Endothelial cell of umbilical vein (primary cell): ENCODE data around the gene ANKIB1. TPM values are rescaled to one million over a fixed set of nuclear protein-coding genes. Genes with fewer than 3 reads are reported as not detected.

Source experiments
- BruUV-seq: library from RNA; stranded (reverse); fragments of 400-500 nt; replicated peaks from 2 replicates; lab custom pipeline; 2021; lab: Mats Ljungman, UMichigan
- CTCF ChIA-PET: fragments of 300-600, 350-600 bp; sonication (Branson Sonifier 250); formaldehyde crosslinking; loops from one replicate; lab custom pipeline; 2021; ENCODE audit warnings: antibody characterized with exemption, inconsistent platforms; lab: Charles Lee
- POLR2A ChIA-PET: fragments of 300-600, 350-600 bp; sonication (Branson Sonifier 250); formaldehyde crosslinking; loops from one replicate; lab custom pipeline; 2021; ENCODE audit warnings: antibody characterized with exemption, inconsistent platforms; lab: Charles Lee
- DNase-seq: peaks from one replicate; pipeline ENCODE4 v3.0.0-alpha.2; 2011; ENCODE audit warnings: low read depth, low spot score
- FAIRE-seq: peaks from 2 replicates; lab custom pipeline; 2011; peaks lifted over from hg19 to GRCh38; lab: Jason Lieb, UNC
- H2AFZ ChIP-seq: 2 replicates; pipeline ENCODE4 v1.6.0; 2012; ENCODE audit warnings: low read depth, low read length, control low read depth, inconsistent platforms
- H3K27ac ChIP-seq: 2 replicates; pipeline ENCODE4 v1.5.1; 2011; ENCODE audit warnings: low read depth, mild to moderate bottlenecking, control low read depth, low read length, moderate library complexity; ENCODE audit not compliant: insufficient read depth
- H3K27me3 ChIP-seq, 2 experiments: 2 replicates each; pipeline versions ENCODE4 v1.6.0 to v1.6.1; 2011; ENCODE audit warnings: low read length in 2 of 2, mixed read lengths in 1 of 2; ENCODE audit not compliant: control insufficient read depth in 2 of 2, insufficient read depth in 2 of 2
- H3K36me3 ChIP-seq, 2 experiments: 2 replicates in 1 of 2; 3 replicates in 1 of 2; pipeline ENCODE4 v1.5.1; 2011; ENCODE audit warnings: low read length in 2 of 2, mild to moderate bottlenecking in 1 of 2, moderate library complexity in 1 of 2; ENCODE audit not compliant: control insufficient read depth in 2 of 2, insufficient read depth in 2 of 2; ENCODE audit errors: extremely low read depth in 1 of 2
- H3K4me1 ChIP-seq: 3 replicates; pipeline ENCODE4 v1.5.1; 2011; ENCODE audit warnings: mild to moderate bottlenecking, low read length; ENCODE audit not compliant: control insufficient read depth, insufficient read depth; ENCODE audit errors: extremely low read depth
- H3K4me2 ChIP-seq: 2 replicates; pipeline ENCODE4 v1.6.1; 2011; ENCODE audit warnings: low read length, control low read depth, mixed read lengths; ENCODE audit not compliant: insufficient read depth
- H3K4me3 ChIP-seq, 3 experiments: fragments of 200-600 bp in 1 of 3; sonication (generic), shearing (Covaris generic) in 1 of 3; replicated peaks in 1 of 3; 2 replicates each; pipeline ENCODE4 v1.5.1; 2011 to 2016; ENCODE audit warnings: control low read depth in 3 of 3, low read length in 3 of 3, mild to moderate bottlenecking in 2 of 3, inconsistent platforms in 1 of 3, low read depth in 1 of 3, moderate library complexity in 1 of 3; ENCODE audit not compliant: insufficient read depth in 1 of 3
- H3K79me2 ChIP-seq: 2 replicates; pipeline ENCODE4 v1.6.0; 2012; ENCODE audit warnings: low read length, inconsistent platforms; ENCODE audit not compliant: control insufficient read depth, insufficient read depth
- H3K9ac ChIP-seq: replicated peaks from 2 replicates; pipeline ENCODE3; 2011; ENCODE audit warnings: low read length, control low read depth; ENCODE audit not compliant: insufficient read depth; ENCODE audit errors: extremely low read depth
- H3K9me1 ChIP-seq: replicated peaks from 3 replicates; pipeline ENCODE4 v1.6.0; 2011; ENCODE audit warnings: mild to moderate bottlenecking, low read length; ENCODE audit not compliant: control insufficient read depth, insufficient read depth; ENCODE audit errors: extremely low read depth
- H3K9me3 ChIP-seq: replicated peaks from 2 replicates; pipeline ENCODE4 v1.5.1; 2012; ENCODE audit warnings: low read length, inconsistent platforms; ENCODE audit not compliant: control insufficient read depth, insufficient read depth
- H4K20me1 ChIP-seq: replicated peaks from 2 replicates; pipeline ENCODE3; 2011; ENCODE audit warnings: mild to moderate bottlenecking, low read length; ENCODE audit not compliant: control insufficient read depth, insufficient read depth; ENCODE audit errors: extremely low read depth
- EZH2 ChIP-seq: IDR thresholded peaks from 2 replicates; pipeline ENCODE4 v1.6.1; 2012; ENCODE audit warnings: borderline replicate concordance, low read depth, mild to moderate bottlenecking, moderate library complexity, low read length, inconsistent platforms; ENCODE audit not compliant: severe bottlenecking
- GATA2 ChIP-seq: IDR thresholded peaks from 2 replicates; pipeline ENCODE4 v1.7.0; 2011; ENCODE audit warnings: low read depth, mild to moderate bottlenecking, moderate library complexity, mixed read lengths, low read length; ENCODE audit not compliant: insufficient read length, insufficient read depth
- JUN ChIP-seq: IDR thresholded peaks from 2 replicates; pipeline ENCODE4 v1.6.1; 2011; ENCODE audit warnings: borderline replicate concordance, low read depth; ENCODE audit not compliant: insufficient read length, insufficient read depth
- POLR2AphosphoS5 ChIP-seq: IDR thresholded peaks from 2 replicates; pipeline ENCODE4 v1.6.1; 2012; ENCODE audit warnings: low read depth, mild to moderate bottlenecking, control low read depth, low read length, moderate library complexity; ENCODE audit not compliant: insufficient read depth
- dilution Hi-C: fragments of 300-500 bp; cut with MboI; formaldehyde crosslinking; loops from one replicate; pipeline ENCODE4 v1.15.0; 2019; ENCODE audit warnings: low sequenced_read_pairs; ENCODE audit not compliant: extremely low pct_ligation_motif_present
- intact Hi-C: fragments of 100-400 bp; cut with micrococcal nuclease; formaldehyde crosslinking; loops from one replicate; pipeline ENCODE4 v1.10.0; 2022
- polyA plus RNA-seq, 4 experiments: library from polyadenylated mRNA; depleted of rRNA in 3 of 4; stranded (reverse) in 3 of 4; unstranded in 1 of 4; fragments of >200 nt; gene quantifications; 2 replicates each; pipeline versions ENCODE4 v1.2.1 to v1.2.3, GENCODE V29; 2011 to 2012; ENCODE audit warnings: missing spikeins in 1 of 4
- total RNA-seq: library from RNA; stranded (reverse); gene quantifications from 2 replicates; pipeline ENCODE4 v1.2.3, GENCODE V29; 2021
- TF ChIP-seq, protein P1 (sequence below), 2 donors: IDR thresholded peaks; 1 replicate in 1 of 2; 2 replicates in 1 of 2; pipeline ENCODE4 v1.5.1; 2011; ENCODE audit warnings: low read length in 2 of 2, mild to moderate bottlenecking in 2 of 2, moderate library complexity in 2 of 2, control low read depth in 1 of 2, inconsistent platforms in 1 of 2, low read depth in 1 of 2; ENCODE audit not compliant: insufficient read depth in 1 of 2; ENCODE audit errors: extremely low read depth in 1 of 2
- TF ChIP-seq, protein P2 (sequence below): IDR thresholded peaks from 2 replicates; pipeline ENCODE4 v1.6.1; 2011; ENCODE audit not compliant: insufficient read depth, insufficient read length

ANKIB1 gene
- total and polyA plus RNA-seq, 2 donors (not counting 3 experiments of a cell fraction or from before 2014, with no cell fraction given): 16.9 to 56.5 TPM

DNA sequence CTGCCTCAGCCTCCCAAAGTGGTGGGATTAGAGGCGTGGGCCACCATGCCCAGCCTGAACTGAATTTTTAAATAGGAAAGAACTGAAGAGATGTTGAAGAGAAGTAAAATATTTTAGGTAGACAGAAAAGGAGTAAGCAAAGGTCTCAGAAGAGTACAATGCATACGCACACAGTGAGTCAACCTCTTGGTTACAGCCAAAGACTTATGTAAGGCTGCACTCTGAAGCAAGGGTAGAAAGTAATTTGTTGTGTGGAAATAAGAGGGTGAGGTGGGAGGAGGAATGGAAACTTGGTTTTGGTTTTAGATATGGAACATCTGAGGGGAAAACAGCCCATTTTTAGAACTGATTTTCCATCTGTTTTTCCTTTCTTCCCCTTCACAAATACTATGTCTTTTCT lies 17.7 kb upstream of the ANKIB1 start:
- Histone ChIP-seq H3K4me2 (no peak overlapping the region), H3K4me1 (no peaks in the 10 kb centered on the region), H3K36me3 (peaks cover 2 to 4% of the 10 kb centered on the region in 2 experiments), H3K79me2 (no peaks in the 10 kb centered on the region), H3K9ac (no peak overlapping the region), H3K4me3 (no peak overlapping the region), H3K9me3 (no peaks in the 10 kb centered on the region), H3K27me3 (no peaks in the 10 kb centered on the region), H2AFZ (no peak overlapping the region), H4K20me1 (no peaks in the 10 kb centered on the region), H3K27ac (no peak overlapping the region), H3K9me1 (no peaks in the 10 kb centered on the region)
- POLR2A ChIA-PET: no interaction called here
- TF ChIP-seq, protein P1, sequence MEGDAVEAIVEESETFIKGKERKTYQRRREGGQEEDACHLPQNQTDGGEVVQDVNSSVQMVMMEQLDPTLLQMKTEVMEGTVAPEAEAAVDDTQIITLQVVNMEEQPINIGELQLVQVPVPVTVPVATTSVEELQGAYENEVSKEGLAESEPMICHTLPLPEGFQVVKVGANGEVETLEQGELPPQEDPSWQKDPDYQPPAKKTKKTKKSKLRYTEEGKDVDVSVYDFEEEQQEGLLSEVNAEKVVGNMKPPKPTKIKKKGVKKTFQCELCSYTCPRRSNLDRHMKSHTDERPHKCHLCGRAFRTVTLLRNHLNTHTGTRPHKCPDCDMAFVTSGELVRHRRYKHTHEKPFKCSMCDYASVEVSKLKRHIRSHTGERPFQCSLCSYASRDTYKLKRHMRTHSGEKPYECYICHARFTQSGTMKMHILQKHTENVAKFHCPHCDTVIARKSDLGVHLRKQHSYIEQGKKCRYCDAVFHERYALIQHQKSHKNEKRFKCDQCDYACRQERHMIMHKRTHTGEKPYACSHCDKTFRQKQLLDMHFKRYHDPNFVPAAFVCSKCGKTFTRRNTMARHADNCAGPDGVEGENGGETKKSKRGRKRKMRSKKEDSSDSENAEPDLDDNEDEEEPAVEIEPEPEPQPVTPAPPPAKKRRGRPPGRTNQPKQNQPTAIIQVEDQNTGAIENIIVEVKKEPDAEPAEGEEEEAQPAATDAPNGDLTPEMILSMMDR (IDR thresholded peaks at IDR 0.05; ENCODE audit: extremely low read depth in 1 of 2, insufficient read depth in 1 of 2, low read depth in 1 of 2, low read length in 2 of 2): no peak
- no peak for TF ChIP-seq JUN
- TF ChIP-seq EZH2: no peak
- no peak for TF ChIP-seq GATA2
- no peak for TF ChIP-seq POLR2AphosphoS5
- TF ChIP-seq, protein P2, sequence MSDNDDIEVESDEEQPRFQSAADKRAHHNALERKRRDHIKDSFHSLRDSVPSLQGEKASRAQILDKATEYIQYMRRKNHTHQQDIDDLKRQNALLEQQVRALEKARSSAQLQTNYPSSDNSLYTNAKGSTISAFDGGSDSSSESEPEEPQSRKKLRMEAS: no peak
- no peak for DNase-seq
- FAIRE-seq: no peak
- dilution Hi-C loops (no loop called here), intact Hi-C loops (no loop called here)
- no TSS peak for BruUV-seq
- CTCF ChIA-PET: no interaction called here
